ENCODE measurements around the gene ACCS. TPM values are rescaled to one million over a fixed set of nuclear protein-coding genes. Genes with fewer than 3 reads are reported as not detected.

The ACCS gene
- total and polyA plus RNA-seq, 3 donors from 2014 or later, result 33.4 to 65.4 (median 63.0) TPM

GRCh38 chr11:44071157-44071556 is 5.1 kb downstream of the ACCS start:
- 74 to 92% methylated on average over 3 of the region's 3 CpGs for WGBS, 2 donors
- intact Hi-C loops (cut with DNase I; ENCODE audit: low total_unique reads), result no loop called here
- no peaks in the 10 kb centered on the region for H3K36me3 ChIP-seq (ENCODE audit: low read depth, missing control alignments)

DNA sequence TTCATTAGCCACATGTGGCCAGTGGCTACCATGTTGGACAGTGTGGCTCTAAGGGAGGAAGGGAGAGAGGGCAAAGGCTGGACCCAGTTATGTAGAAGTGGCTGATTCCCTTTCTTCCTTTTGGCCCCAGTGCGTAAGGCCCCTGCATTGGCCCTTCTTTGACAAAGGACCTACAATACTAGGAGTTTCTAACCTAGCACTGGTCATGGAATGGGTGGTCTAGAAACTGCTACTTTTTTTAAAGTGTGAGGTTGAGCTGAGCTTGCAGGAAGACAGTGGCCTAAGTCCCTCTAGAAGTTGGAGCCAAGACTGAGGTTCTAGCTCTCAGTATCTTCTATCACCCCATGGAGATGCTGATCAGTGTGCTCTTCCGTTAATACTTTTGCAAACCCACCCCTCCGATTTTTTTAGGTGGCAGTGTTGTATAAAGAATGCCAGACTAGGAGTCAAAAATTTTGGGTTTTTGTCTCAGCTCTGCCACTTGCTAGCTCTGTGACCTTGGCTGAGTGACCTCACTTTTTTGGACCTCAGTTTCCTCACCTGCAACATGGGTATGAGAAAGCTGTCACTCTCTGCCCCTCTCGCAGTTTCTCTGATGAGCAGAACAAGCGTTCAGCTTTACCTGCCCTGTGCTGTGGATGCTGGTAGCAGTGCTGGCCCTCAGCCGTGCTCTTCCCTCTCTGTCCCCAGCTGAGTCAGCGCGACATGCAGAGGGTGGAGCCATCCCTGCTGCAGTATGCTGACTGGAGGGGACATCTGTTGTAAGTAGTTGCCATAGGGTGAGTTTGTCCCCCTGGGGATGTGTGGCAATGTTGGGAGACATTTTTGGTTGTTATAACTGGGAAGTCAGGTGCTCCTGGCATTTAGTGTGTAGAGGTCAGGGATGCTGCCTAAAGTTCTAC is 6.9 kb downstream of the ACCS start:
- no peak overlapping the region for H3K27ac ChIP-seq
- no peaks in the 10 kb centered on the region for H3K27me3 ChIP-seq
- no peak overlapping the region for H3K4me3 ChIP-seq
- H3K9me3 ChIP-seq, result no peaks in the 10 kb centered on the region
- WGBS, 2 donors, result 89 to 91% methylated on average over 4 to 8 of the region's 8 CpGs
- no peak for DNase-seq
- H3K36me3 ChIP-seq (ENCODE audit: low read depth, missing control alignments), result no peaks in the 10 kb centered on the region
- TF ChIP-seq, protein P1, sequence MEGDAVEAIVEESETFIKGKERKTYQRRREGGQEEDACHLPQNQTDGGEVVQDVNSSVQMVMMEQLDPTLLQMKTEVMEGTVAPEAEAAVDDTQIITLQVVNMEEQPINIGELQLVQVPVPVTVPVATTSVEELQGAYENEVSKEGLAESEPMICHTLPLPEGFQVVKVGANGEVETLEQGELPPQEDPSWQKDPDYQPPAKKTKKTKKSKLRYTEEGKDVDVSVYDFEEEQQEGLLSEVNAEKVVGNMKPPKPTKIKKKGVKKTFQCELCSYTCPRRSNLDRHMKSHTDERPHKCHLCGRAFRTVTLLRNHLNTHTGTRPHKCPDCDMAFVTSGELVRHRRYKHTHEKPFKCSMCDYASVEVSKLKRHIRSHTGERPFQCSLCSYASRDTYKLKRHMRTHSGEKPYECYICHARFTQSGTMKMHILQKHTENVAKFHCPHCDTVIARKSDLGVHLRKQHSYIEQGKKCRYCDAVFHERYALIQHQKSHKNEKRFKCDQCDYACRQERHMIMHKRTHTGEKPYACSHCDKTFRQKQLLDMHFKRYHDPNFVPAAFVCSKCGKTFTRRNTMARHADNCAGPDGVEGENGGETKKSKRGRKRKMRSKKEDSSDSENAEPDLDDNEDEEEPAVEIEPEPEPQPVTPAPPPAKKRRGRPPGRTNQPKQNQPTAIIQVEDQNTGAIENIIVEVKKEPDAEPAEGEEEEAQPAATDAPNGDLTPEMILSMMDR (IDR thresholded peaks at IDR 0.05), result no peak
- TF ChIP-seq POLR2A (IDR thresholded peaks at IDR 0.05), result no peak
- H3K4me1 ChIP-seq, result no peaks in the 10 kb centered on the region
- intact Hi-C loops (cut with DNase I; ENCODE audit: low total_unique reads), result no loop called here

More at GRCh38 chr11:44071157-44071556, 5.1 kb downstream of the ACCS start:
- Histone ChIP-seq H3K9me3 (no peaks in the 10 kb centered on the region), H3K27me3 (no peaks in the 10 kb centered on the region), H3K4me1 (no peaks in the 10 kb centered on the region), H3K27ac (no peak overlapping the region), H3K4me3 (no peak overlapping the region)
- no peak for TF ChIP-seq POLR2A (IDR thresholded peaks at IDR 0.05)
- TF ChIP-seq, protein P1 (IDR thresholded peaks at IDR 0.05), result no peak
- DNase-seq, result no peak

- DNase-seq, result no peak
- Histone ChIP-seq H3K27me3 (no peaks in the 10 kb centered on the region), H3K27ac (no peak overlapping the region), H3K9me3 (no peaks in the 10 kb centered on the region), H3K4me1 (peaks cover 5% of the 10 kb centered on the region), H3K36me3 (ENCODE audit: low read depth, missing control alignments) (no peaks in the 10 kb centered on the region), H3K4me3 (no peak overlapping the region)
- TF ChIP-seq, protein P1 (IDR thresholded peaks at IDR 0.05), result no peak
- TF ChIP-seq POLR2A (IDR thresholded peaks at IDR 0.05), result no peak
- WGBS, 2 donors, result 90 to 95% methylated on average over 5 of the region's 5 CpGs
- intact Hi-C loops (cut with DNase I; ENCODE audit: low total_unique reads), result no loop called here
These were observed 12.7 kb downstream of the ACCS start for GRCh38 chr11:44078794-44079193.

DNA sequence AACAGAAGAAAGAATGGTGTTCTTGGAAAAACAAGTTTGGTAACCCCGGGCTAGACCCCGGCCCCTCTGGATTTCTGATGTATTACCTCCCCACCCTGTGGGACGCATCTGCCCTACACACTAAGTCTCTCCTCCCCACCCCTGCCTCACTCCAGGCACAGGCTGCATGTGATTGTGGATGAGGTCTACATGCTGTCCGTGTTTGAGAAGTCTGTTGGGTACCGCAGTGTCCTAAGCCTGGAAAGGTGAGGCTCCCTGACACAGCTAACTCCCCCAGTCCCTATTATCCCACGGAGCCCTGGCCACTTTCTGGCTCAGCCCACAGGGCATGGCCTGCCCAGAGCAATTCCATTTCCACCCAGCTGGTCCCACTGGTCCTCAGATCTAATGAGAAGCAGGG is 13.3 kb downstream of the ACCS start:
- H3K27ac ChIP-seq, result no peak overlapping the region
- no peaks in the 10 kb centered on the region for H3K36me3 ChIP-seq (ENCODE audit: low read depth, missing control alignments)
- 86 to 88% methylated on average over 6 of the region's 6 CpGs for WGBS, 2 donors
- no peaks in the 10 kb centered on the region for H3K27me3 ChIP-seq
- H3K4me3 ChIP-seq, result no peak overlapping the region
- TF ChIP-seq, protein P1 (IDR thresholded peaks at IDR 0.05), result no peak
- TF ChIP-seq POLR2A (IDR thresholded peaks at IDR 0.05), result no peak
- intact Hi-C loops (cut with DNase I; ENCODE audit: low total_unique reads), result no loop called here
- H3K9me3 ChIP-seq, result no peaks in the 10 kb centered on the region
- H3K4me1 ChIP-seq, result peaks cover 5% of the 10 kb centered on the region
- DNase-seq, result no peak

Measured in testis (tissue), 3 donors.